Large intestine (tissue), 3 donors: ENCODE results near the gene PELI3. TPM values are rescaled to one million over a fixed set of nuclear protein-coding genes. Genes with fewer than 3 reads are reported as not detected.

Experiments
- DNase-seq, 2 donors: peaks; one replicate each; pipeline versions ENCODE4 v3.0.0 to v3.0.0-alpha.2; 2013
- H3K27ac ChIP-seq: one replicate; pipeline ENCODE4 v1.5.1; 2013; ENCODE audit warnings: low read length
- H3K27me3 ChIP-seq: 2 replicates; pipeline ENCODE4 v1.6.1; 2013; ENCODE audit warnings: low read length; ENCODE audit not compliant: control insufficient read depth, insufficient read depth
- H3K36me3 ChIP-seq: 2 replicates; pipeline ENCODE4 v1.6.1; 2013; ENCODE audit warnings: low read length; ENCODE audit not compliant: control insufficient read depth, insufficient read depth
- H3K4me1 ChIP-seq: one replicate; pipeline ENCODE4 v1.6.1; 2013; ENCODE audit warnings: low read length; ENCODE audit not compliant: control insufficient read depth, insufficient read depth
- H3K4me3 ChIP-seq: one replicate; pipeline ENCODE4 v1.5.1; 2013; ENCODE audit warnings: low read length
- H3K9me3 ChIP-seq: one replicate; pipeline ENCODE4 v1.6.1; 2013; ENCODE audit warnings: mild to moderate bottlenecking, low read depth, low read length, moderate library complexity; ENCODE audit not compliant: control insufficient read depth
- WGBS: methylation state at CpG from one replicate; pipeline ENCODE4 v1.1.5; 2013; ENCODE audit warnings: low lambda C conversion rate; ENCODE audit not compliant: insufficient coverage; 5-methylcytosine and 5-hydroxymethylcytosine counted together
- polyA plus RNA-seq: library from polyadenylated mRNA; unstranded; fragments of 120-200 nt; gene quantifications from one replicate; pipeline ENCODE4 v1.2.1, GENCODE V29; 2013

The PELI3 gene
- polyA plus RNA-seq, 1 donor: 5.1 TPM

- Histone ChIP-seq H3K27me3 (no peaks in the 10 kb centered on the region), H3K9me3 (no peaks in the 10 kb centered on the region), H3K27ac (no peak overlapping the region), H3K4me3 (no peak overlapping the region), H3K4me1 (peaks cover 25% of the 10 kb centered on the region), H3K36me3 (peaks cover 26% of the 10 kb centered on the region)
- no peak for DNase-seq
- WGBS: no CpG with 5 or more reads among the region's 10 CpGs
Observed at GRCh38 chr11:66488957-66489356, 22.3 kb downstream of the PELI3 start.

GRCh38 chr11:66489636-66490035 is 22.9 kb downstream of the PELI3 start:
- Histone ChIP-seq H3K27me3 (no peaks in the 10 kb centered on the region), H3K36me3 (peaks cover 26% of the 10 kb centered on the region), H3K4me1 (peaks cover 25% of the 10 kb centered on the region), H3K9me3 (no peaks in the 10 kb centered on the region), H3K4me3 (no peak overlapping the region), H3K27ac (no peak overlapping the region)
- no peak for DNase-seq
- WGBS: no CpG with 5 or more reads among the region's 7 CpGs

GRCh38 chr11:66491315-66491935 is 24.7 kb downstream of the PELI3 start:
- Histone ChIP-seq H3K4me3 (no peak overlapping the region), H3K9me3 (no peaks in the 10 kb centered on the region), H3K4me1 (peaks cover 25% of the 10 kb centered on the region), H3K27me3 (no peaks in the 10 kb centered on the region), H3K27ac (no peak overlapping the region), H3K36me3 (peaks cover 25% of the 10 kb centered on the region)
- no peak for DNase-seq
- no CpG with 5 or more reads among the region's 20 CpGs for WGBS

- Histone ChIP-seq H3K4me3 (peak overlapping the region; percentile 20), H3K27ac (peak overlapping the region; percentile 65), H3K4me1 (peaks cover 25% of the 10 kb centered on the region), H3K27me3 (no peaks in the 10 kb centered on the region), H3K36me3 (peaks cover 30% of the 10 kb centered on the region), H3K9me3 (no peaks in the 10 kb centered on the region)
- WGBS: no CpG with 5 or more reads among the region's 10 CpGs
- no peak for DNase-seq
Observed at GRCh38 chr11:66492161-66492865, 25.6 kb downstream of the PELI3 start.

- Histone ChIP-seq H3K4me3 (peak overlapping the region; percentile 20), H3K4me1 (peaks cover 25% of the 10 kb centered on the region), H3K27ac (peak overlapping the region; percentile 65), H3K36me3 (peaks cover 28% of the 10 kb centered on the region), H3K27me3 (no peaks in the 10 kb centered on the region), H3K9me3 (no peaks in the 10 kb centered on the region)
- peak; percentile 76 to 88 for DNase-seq
- no CpG with 5 or more reads among the region's 10 CpGs for WGBS
Observed at GRCh38 chr11:66493130-66493529, 26.4 kb downstream of the PELI3 start.

GRCh38 chr11:66494458-66494857 is 27.8 kb downstream of the PELI3 start:
- no peak overlapping the region for H3K4me3 ChIP-seq
- H3K4me1 ChIP-seq: peaks cover 28% of the 10 kb centered on the region
- no CpG with 5 or more reads among the region's 7 CpGs for WGBS
- DNase-seq: no peak
- no peaks in the 10 kb centered on the region for H3K27me3 ChIP-seq
- H3K36me3 ChIP-seq: peaks cover 20% of the 10 kb centered on the region
- H3K9me3 ChIP-seq: no peaks in the 10 kb centered on the region
- no peak overlapping the region for H3K27ac ChIP-seq

GRCh38 chr11:66494935-66495334 is 28.2 kb downstream of the PELI3 start:
- Histone ChIP-seq H3K4me3 (no peak overlapping the region), H3K36me3 (peaks cover 16% of the 10 kb centered on the region), H3K9me3 (no peaks in the 10 kb centered on the region), H3K4me1 (peaks cover 28% of the 10 kb centered on the region), H3K27ac (no peak overlapping the region), H3K27me3 (no peaks in the 10 kb centered on the region)
- no peak for DNase-seq
- WGBS: no CpG with 5 or more reads among the region's 14 CpGs

GRCh38 chr11:66495401-66495854 is 28.7 kb downstream of the PELI3 start:
- Histone ChIP-seq H3K27ac (no peak overlapping the region), H3K36me3 (peaks cover 16% of the 10 kb centered on the region), H3K4me1 (peaks cover 28% of the 10 kb centered on the region), H3K4me3 (no peak overlapping the region), H3K9me3 (no peaks in the 10 kb centered on the region), H3K27me3 (no peaks in the 10 kb centered on the region)
- DNase-seq: no peak
- no CpG with 5 or more reads among the region's 17 CpGs for WGBS

GRCh38 chr11:66497206-66497605 is 30.5 kb downstream of the PELI3 start:
- peaks cover 20% of the 10 kb centered on the region for H3K4me1 ChIP-seq
- H3K4me3 ChIP-seq: no peak overlapping the region
- peaks cover 16% of the 10 kb centered on the region for H3K36me3 ChIP-seq
- no peak overlapping the region for H3K27ac ChIP-seq
- WGBS: no CpG with 5 or more reads among the region's 16 CpGs
- no peaks in the 10 kb centered on the region for H3K9me3 ChIP-seq
- H3K27me3 ChIP-seq: no peaks in the 10 kb centered on the region
- DNase-seq: no peak

- H3K27ac ChIP-seq: no peak overlapping the region
- 100% methylated on average over 2 of the region's 5 CpGs for WGBS
- no peak overlapping the region for H3K4me3 ChIP-seq
- H3K4me1 ChIP-seq: peaks cover 8% of the 10 kb centered on the region
- DNase-seq: peak in 1 of 2 donors; percentile 63
- H3K27me3 ChIP-seq: no peaks in the 10 kb centered on the region
- no peaks in the 10 kb centered on the region for H3K9me3 ChIP-seq
- H3K36me3 ChIP-seq: peaks cover 16% of the 10 kb centered on the region
Observed at GRCh38 chr11:66498506-66498905, 31.8 kb downstream of the PELI3 start.
